Measurements from ENCODE around the gene FAM200A.
"Not testable (repeated sequence)": the region's sequence is repeated elsewhere in the genome, so short reads cannot be mapped to it uniquely, and the experiment has no call there.

FAM200A gene

DNA sequence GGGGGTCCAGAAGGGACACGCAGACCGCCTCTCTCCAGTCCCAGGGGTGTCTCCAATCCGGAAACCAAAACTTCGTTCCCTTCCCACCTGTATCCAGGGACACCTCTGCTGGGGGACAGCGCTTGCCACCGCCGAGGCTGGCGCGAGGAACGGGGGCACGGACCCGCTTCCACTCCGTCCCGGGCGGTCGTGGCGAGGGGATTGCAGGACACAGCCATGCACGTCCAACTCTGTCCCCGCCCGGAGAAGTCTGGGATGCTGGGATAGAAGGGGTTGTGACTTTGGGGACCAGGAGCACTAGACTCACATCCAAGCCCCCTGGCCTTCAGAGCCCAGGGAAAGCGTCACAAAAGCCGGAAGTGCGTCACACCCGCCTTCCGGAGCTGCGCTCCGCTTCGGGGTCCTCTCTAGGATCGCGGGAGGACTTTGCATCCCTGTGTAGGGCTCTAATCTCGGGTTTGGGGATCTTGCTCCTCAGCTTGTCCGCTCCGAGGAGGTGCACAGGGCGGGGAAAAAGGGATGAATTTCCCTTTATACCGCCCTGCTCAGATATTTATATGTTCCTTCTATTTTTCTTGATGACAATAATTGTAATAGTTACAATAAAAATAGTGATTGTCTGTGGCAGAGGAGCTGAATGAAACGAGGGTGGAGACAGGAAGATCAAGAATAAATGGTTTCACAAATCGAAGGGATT is at the start of gene FAM200A:
Gene FAM200A (minus strand): TSS at position 348 of the 697 bp plus-strand sequence. CDS start 3,707 bp downstream, outside the sequence.
- Mint-ChIP-seq H3K36me3 (peaks cover 39% of the 10 kb centered on the region), H3K27ac (peak within 1 kb of the TSS; percentile 91), H3K9me3 (peaks cover 6% of the 10 kb centered on the region), H3K27me3 (no peaks in the 10 kb centered on the region), H3K4me3 (peak within 1 kb of the TSS; percentile 88), H3K4me1 (peaks cover 38% of the 10 kb centered on the region)
- ATAC-seq = peak; percentile 99

DNA sequence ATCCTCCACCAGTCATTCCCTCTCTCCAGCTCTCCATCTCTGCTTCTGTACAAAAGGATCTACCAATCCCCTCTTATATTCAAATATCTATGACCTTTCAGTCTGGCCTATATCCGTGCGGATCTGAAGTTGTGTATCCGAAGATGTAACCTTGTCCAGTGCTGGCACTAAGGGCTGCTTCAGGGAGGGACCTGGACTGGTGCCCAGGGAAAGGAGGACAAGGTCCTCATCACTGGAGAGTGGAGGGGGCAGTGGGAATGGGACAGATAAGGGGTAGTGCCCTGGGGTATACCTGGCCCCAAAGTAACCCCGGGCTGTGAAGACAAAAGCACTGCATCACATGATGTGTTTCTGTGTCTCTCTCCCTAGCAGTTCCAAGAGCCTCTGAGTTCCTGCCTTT is 47.9 kb upstream of the FAM200A start:
- no peaks in the 10 kb centered on the region for H3K27me3 Mint-ChIP-seq
- no peak overlapping the region for H3K4me3 Mint-ChIP-seq
- H3K27ac Mint-ChIP-seq = no peak overlapping the region
- H3K4me1 Mint-ChIP-seq = no peaks in the 10 kb centered on the region
- H3K9me3 Mint-ChIP-seq = no peaks in the 10 kb centered on the region
- H3K36me3 Mint-ChIP-seq = no peaks in the 10 kb centered on the region
- no peak for ATAC-seq

DNA sequence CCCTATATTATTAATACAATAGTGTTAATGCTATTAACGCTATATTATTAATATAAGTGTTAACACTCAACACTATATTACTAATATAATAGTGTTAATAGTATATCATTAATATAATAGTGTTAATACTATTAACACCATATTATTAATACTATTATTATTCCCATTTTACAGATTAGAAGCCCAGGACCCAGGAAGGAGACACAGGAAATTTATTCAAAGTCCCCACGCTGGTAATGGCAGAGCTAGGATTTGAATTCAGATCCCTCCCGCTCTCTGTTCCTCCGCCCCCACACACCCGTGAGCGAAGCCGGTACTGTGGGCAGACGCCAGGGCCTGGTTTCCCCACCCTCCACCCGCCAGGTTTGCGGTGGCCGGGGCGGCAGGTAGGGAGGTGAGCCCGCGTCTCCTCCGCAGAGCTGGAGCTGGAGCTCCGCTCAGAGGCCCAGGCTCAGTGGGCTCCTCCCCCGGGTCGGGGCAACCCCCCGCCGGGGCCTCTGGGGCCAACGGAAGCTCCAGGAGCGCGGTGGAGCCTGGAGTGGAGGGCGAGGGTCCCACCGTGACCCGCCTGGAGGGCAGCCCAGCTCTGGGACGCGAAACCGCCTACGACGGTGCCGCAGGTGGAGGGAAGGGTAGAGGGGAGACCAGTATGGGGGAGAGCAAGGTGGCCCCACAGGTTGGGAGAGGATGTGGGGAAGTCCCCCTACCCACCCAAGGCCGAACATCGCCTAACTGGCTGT is 46.0 kb upstream of the FAM200A start, which contains the start of gene TMEM225B:
Gene TMEM225B (plus strand): TSS at position 506 of the 740 bp plus-strand sequence. CDS start 6,122 bp downstream, outside the sequence.
- Mint-ChIP-seq H3K4me1 (no peaks in the 10 kb centered on the region), H3K27me3 (no peaks in the 10 kb centered on the region), H3K9me3 (no peaks in the 10 kb centered on the region), H3K36me3 (no peaks in the 10 kb centered on the region), H3K4me3 (no peak within 1 kb of the TSS), H3K27ac (no peak within 1 kb of the TSS)
- ATAC-seq = peak; percentile 34

DNA sequence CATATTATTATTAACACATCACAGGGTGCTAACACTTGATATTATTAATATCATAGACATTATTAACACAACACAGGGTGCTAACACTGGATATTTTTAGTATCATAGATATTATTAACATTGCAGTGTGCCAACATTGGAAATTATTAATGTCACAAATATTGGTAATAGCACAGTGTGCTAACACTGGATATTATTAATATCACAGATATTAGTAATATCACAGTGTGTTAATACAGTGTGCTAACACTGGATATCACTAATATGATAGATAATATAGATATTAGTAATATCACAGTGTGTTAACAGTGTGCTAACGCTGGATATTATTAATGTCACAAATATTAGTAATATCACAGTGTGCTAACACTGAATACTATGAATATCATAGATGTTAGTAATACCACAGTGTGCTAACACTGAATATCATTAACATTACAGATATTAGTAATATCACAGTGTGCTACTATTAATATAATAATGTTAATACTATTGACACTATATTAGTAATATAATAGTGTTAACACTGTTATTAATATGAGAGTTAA is 44.6 kb upstream of the FAM200A start:
- Mint-ChIP-seq H3K27ac (no peak overlapping the region), H3K27me3 (no peaks in the 10 kb centered on the region), H3K4me3 (no peak overlapping the region), H3K4me1 (no peaks in the 10 kb centered on the region), H3K36me3 (no peaks in the 10 kb centered on the region), H3K9me3 (no peaks in the 10 kb centered on the region)
- no peak for ATAC-seq

DNA sequence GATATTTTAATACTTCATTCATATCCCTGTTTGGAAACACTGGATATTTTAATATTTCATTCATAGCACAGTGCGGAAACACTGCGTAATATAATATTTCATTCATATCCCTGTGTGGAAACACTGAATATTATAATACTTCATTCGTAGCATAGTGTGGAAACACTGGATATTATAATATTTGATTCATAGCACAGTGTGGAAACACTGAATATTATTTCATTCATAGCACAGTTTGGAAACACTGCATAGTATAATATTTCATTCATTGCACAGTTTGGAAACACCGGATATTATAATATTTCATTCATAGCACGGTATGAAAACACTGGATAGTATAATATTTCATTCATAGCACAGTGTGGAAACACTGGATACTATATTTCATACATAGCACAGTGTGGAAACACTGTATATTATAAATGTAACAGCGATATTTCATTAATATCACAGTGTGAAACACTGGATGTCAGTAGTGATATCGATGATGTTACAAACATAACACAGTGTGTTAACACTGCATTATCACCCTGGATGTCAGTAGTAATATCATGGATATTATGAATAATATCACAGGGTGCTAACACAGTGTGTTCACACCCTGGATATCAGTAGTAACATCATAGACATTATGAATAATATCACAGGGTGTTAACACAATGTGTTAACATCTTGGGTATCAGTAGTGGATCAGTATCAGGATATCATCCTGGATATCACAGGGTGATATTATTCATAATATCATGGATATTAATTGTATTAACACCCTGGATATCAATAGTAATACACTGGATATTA is 43.2 kb upstream of the FAM200A start:
- no peaks in the 10 kb centered on the region for H3K4me1 Mint-ChIP-seq
- no peaks in the 10 kb centered on the region for H3K9me3 Mint-ChIP-seq
- H3K36me3 Mint-ChIP-seq = no peaks in the 10 kb centered on the region
- no peak for ATAC-seq
- H3K27ac Mint-ChIP-seq = no peak overlapping the region
- H3K4me3 Mint-ChIP-seq = no peak overlapping the region
- H3K27me3 Mint-ChIP-seq = no peaks in the 10 kb centered on the region

DNA sequence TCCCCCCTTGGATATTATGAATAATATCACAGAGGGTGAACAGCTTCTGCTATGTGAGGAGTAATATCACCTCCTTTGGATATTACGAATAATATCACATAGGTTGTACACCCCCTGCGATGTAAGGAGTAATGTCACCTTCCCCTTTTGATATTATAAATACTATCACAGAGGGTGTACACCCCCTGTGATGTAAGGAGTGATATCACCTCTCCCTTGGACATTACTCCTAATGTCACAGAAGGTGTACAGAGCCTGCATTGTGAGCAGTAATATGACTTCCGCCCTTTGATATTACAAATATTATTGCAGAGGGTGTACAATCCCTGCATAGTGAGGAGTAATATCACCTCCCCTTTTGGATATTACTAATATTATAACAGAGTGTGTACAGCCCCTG is 37.0 kb upstream of the FAM200A start:
- Mint-ChIP-seq H3K27ac (no peak overlapping the region), H3K4me3 (no peak overlapping the region), H3K27me3 (peaks cover 16% of the 10 kb centered on the region), H3K4me1 (no peaks in the 10 kb centered on the region), H3K9me3 (no peaks in the 10 kb centered on the region), H3K36me3 (no peaks in the 10 kb centered on the region)
- ATAC-seq = no peak

DNA sequence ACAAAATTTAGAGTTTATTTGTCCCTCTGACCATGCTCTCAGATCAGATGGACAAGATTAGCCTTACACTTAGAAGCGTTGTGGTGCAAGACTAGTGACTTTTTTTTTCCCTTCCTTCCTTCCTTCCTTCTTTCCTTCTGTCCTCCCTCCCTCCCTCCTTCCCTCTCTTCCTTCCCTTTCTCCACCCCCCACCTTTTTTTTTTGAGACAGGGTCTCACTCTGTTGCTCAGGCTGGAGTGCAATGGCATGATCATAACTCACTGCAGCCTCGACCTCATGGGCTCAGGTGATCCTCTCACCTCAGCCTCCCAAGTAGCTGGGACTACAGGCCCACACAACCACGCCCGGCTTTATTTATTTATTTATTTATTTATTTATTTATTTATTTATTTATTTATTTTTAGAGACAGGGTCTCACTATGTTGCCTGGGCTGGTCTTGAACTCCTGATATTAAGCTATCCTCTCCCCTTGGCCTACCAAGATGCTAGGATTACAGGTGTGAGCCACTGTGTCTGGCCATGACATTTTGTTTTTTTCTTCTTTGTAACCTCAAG is 28.9 kb upstream of the FAM200A start:
- H3K27ac Mint-ChIP-seq = peak overlapping the region; percentile 69
- peak overlapping the region; percentile 86 for H3K4me3 Mint-ChIP-seq
- not testable (repeated sequence) for H3K36me3 Mint-ChIP-seq, ATAC-seq, H3K27me3 Mint-ChIP-seq, H3K9me3 Mint-ChIP-seq
- H3K4me1 Mint-ChIP-seq = peaks cover 28% of the 10 kb centered on the region

DNA sequence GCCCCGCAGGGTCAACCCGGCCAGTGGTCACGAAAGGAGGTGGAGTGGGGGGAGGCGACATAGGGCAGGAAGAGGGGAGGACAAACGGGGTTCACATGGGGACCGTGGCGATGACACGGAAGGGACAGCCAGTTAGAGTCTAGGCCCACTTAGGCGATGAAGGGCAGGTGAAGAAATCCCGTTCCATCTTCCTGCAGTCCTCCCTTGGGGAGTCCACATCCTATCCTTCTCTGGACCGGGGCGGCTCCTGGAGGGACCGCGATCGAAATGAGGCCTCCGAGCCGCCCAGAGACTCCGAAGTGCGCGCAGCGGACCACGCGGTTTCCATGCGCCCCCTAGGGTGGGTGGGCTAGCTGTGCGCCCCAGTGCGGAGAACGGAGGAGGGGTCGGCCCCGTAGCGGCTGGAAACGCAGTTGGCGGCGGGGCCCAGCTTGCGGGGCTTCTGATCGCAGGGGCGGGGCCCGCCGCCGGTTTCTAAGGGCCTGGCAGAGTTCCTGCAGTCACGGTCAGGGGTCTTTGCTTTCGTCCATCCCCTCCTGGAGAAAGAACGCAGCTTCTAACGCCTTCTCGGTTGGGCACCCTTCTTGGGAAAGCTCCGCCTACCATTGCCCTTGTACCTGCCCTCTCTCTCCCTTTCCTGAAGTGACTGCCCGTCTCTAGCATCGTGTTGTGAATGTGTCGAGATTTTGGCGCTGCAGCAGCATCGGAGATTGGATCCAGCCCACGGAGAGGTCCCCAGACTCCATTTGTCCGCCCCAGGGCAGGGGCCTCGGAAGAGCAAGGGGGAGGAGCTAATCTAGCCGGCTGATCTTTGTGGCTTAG is 28.3 kb upstream of the FAM200A start:
- peak overlapping the region; percentile 86 for H3K4me3 Mint-ChIP-seq
- ATAC-seq = peak; percentile 51
- H3K36me3 Mint-ChIP-seq = no peaks in the 10 kb centered on the region
- H3K27me3 Mint-ChIP-seq = no peaks in the 10 kb centered on the region
- no peaks in the 10 kb centered on the region for H3K9me3 Mint-ChIP-seq
- peak overlapping the region; percentile 69 for H3K27ac Mint-ChIP-seq
- H3K4me1 Mint-ChIP-seq = peaks cover 28% of the 10 kb centered on the region

DNA sequence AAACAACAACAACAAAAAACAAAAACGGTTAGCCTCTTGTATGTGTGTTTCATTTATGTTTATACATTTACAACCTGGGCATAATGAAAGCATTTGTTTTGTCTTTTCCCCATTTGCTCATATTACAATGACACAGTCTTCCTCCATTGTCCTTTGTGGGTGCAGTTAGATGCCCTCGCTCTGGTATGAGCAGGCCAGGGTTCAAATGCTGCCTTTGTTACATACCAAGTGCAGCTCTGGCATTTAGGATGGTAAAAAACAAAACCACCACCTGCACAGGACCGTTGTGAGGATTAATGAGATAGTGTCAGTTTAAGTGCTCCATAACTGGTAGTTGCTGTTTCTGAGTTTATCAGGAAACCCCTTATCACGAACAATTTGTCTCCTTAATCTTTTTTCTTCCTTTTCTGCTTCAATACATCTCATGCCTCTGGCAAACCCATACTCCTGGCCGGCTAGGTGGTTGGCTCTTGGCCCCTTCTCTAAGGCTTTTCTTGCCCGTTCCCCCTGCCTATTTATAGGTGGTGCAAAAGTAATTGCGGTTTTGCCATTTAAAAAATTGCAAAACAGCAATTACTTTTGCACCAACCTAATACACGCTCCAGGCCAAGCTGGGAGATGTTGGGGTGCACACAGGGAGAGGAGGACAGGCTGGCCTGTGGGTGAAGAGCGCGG is 27.5 kb upstream of the FAM200A start:
- Mint-ChIP-seq H3K27me3 (no peaks in the 10 kb centered on the region), H3K4me1 (peaks cover 28% of the 10 kb centered on the region), H3K36me3 (no peaks in the 10 kb centered on the region), H3K27ac (peak overlapping the region; percentile 69), H3K4me3 (peak overlapping the region; percentile 86), H3K9me3 (no peaks in the 10 kb centered on the region)
- ATAC-seq = no peak

DNA sequence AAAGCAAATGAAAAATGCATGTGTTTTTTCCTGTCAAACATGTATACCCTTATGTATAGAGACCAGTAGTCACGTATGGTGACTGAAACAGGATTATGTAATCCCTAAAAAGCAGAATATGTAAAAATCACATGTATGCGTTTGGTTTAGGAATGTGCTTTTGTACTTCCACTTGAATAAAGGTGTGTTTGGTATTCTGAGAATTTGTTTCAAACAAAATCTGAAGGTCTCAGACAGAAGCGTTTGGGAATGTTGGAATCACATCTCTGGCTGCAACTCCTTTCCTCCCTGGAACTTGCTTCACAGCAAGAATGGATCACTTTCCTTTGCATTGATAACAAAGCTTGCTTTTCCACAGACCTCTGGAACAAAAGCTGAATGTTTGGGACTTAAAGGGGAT is 24.3 kb upstream of the FAM200A start:
- no peak for ATAC-seq
- H3K4me1 Mint-ChIP-seq = peaks cover 28% of the 10 kb centered on the region
- no peaks in the 10 kb centered on the region for H3K9me3 Mint-ChIP-seq
- H3K27me3 Mint-ChIP-seq = no peaks in the 10 kb centered on the region
- no peak overlapping the region for H3K4me3 Mint-ChIP-seq
- no peak overlapping the region for H3K27ac Mint-ChIP-seq
- peaks cover 28% of the 10 kb centered on the region for H3K36me3 Mint-ChIP-seq

DNA sequence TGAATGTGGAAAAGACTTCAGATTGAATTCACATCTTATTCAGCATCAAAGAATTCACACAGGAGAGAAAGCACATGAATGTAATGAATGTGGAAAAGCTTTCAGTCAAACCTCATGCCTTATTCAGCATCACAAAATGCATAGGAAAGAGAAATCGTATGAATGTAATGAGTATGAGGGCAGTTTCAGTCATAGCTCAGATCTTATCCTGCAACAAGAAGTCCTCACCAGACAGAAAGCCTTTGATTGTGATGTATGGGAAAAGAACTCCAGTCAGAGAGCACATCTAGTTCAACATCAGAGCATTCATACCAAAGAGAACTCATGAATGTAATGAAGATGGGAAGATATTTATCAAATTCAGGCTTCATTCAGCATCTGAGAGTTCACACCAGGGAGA is 21.3 kb upstream of the FAM200A start:
- no peak for ATAC-seq
- no peak overlapping the region for H3K4me3 Mint-ChIP-seq
- no peak overlapping the region for H3K27ac Mint-ChIP-seq
- no peaks in the 10 kb centered on the region for H3K9me3 Mint-ChIP-seq
- H3K4me1 Mint-ChIP-seq = peaks cover 7% of the 10 kb centered on the region
- H3K36me3 Mint-ChIP-seq = peaks cover 34% of the 10 kb centered on the region
- no peaks in the 10 kb centered on the region for H3K27me3 Mint-ChIP-seq

DNA sequence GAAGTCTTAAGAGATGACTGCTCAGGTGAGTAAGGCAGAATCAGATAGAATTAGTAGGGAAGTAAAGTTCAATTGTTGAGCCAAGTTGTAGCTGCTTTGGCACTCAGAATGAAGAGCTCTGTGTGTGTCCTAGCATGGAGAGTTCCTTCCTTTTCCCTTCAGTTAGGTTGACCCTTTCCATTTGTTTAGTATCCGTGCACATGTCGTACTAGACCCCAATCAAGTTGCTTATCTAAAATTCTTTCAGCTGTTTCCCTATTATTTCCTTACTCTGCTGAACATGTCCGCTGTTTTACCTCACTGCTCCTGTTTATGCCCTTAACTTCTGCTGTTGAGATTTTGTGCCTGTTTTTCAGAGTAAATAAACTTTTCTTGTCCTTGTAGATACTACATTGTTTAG is 19.9 kb upstream of the FAM200A start:
- Mint-ChIP-seq H3K27me3 (no peaks in the 10 kb centered on the region), H3K9me3 (no peaks in the 10 kb centered on the region), H3K27ac (no peak overlapping the region), H3K4me1 (no peaks in the 10 kb centered on the region), H3K4me3 (no peak overlapping the region), H3K36me3 (peaks cover 34% of the 10 kb centered on the region)
- no peak for ATAC-seq

DNA sequence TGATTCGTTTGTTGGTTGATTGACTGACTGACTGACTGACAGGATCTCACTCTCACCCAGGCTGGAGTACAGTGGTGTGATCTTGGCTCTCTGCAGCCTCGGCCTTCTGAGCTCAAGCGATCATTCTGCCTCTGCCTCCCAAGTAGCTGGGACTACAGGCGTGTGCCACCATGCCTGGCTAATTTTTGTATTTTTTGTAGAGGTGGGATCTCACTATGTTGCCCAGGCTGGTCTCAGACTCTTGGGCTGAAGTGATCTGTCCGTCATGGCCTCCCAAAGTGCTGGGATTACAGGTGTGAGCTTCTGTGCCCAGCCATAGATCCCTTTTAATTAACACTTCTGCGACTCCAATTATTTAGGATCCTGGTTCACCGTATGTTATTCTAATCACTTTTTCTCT is 16.9 kb upstream of the FAM200A start:
- H3K27ac Mint-ChIP-seq, ATAC-seq: not testable (repeated sequence)

DNA sequence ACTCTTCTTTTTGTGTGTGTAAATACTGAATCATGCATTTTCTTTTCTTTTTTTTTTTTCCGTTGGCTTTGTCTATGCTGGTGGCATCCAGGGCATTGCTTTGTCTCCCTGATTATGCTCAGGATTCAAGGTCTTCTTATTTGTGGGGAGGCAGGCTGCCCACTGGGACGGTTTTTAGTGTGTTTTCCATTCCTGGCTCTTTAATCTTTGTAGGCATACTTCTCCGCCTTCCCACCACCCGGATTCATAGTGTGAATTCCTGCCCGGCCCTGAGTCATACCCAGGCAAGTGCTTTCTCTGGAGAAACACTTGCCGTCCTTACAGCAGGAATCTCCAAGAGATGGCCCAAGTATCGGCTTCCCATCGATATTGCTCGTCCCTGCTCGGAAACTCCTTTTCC is 11.7 kb upstream of the FAM200A start:
- H3K4me3 Mint-ChIP-seq = no peak overlapping the region

More for the DNA sequence above, 16.9 kb upstream of the FAM200A start:
- not testable (repeated sequence) for H3K27me3 Mint-ChIP-seq, H3K4me3 Mint-ChIP-seq, H3K4me1 Mint-ChIP-seq, H3K9me3 Mint-ChIP-seq
- peaks cover 47% of the 10 kb centered on the region for H3K36me3 Mint-ChIP-seq

More for the DNA sequence above, 11.7 kb upstream of the FAM200A start:
- H3K27me3 Mint-ChIP-seq = no peaks in the 10 kb centered on the region
- no peaks in the 10 kb centered on the region for H3K9me3 Mint-ChIP-seq
- H3K27ac Mint-ChIP-seq = no peak overlapping the region
- H3K4me1 Mint-ChIP-seq = peaks cover 42% of the 10 kb centered on the region
- ATAC-seq = no peak
- H3K36me3 Mint-ChIP-seq = peaks cover 47% of the 10 kb centered on the region
